GM13976 (cell line): ENCODE results near the gene OR52E1.

Experiments used
- DNase-seq: peaks from one replicate; pipeline ENCODE4 v3.0.0; 2012; ENCODE audit warnings: low spot score
- in situ Hi-C: fragments of 300-500 bp; cut with MboI; formaldehyde crosslinking; loops from one replicate; pipeline ENCODE4 v1.12.0; 2022; ENCODE audit warnings: low sequenced_read_pairs, mixed read lengths, inconsistent platforms; ENCODE audit not compliant: unreplicated experiment
- TF ChIP-seq, protein P1 (sequence below): IDR thresholded peaks from 2 replicates; pipeline ENCODE4 v1.5.1; 2012; ENCODE audit warnings: borderline replicate concordance, mild to moderate bottlenecking; ENCODE audit not compliant: insufficient read depth; ENCODE audit errors: extremely low read depth, missing control alignments, control extremely low read depth

The OR52E1 gene

DNA sequence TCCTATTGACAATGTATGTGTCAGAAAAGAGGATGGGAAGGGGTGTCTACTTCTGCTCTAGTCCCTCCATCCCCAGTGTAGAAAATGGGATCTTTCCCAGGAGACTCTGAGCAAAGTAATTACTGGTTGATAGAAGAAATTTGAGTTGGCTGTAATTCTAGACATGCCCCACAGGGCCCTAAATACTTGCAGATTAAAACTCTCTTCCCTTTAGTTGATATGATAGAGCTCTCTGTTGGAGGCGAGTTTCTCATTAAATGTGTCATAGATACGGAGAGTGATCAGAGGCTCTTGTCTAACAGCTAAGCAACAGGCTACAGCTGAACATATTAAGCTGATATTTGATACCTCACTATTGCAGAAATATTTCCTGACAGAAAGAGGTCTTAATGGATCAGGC, 32.9 kb downstream of the OR52E1 start:
- in situ Hi-C loops: no loop called here
- DNase-seq: no peak
- TF ChIP-seq, protein P1, sequence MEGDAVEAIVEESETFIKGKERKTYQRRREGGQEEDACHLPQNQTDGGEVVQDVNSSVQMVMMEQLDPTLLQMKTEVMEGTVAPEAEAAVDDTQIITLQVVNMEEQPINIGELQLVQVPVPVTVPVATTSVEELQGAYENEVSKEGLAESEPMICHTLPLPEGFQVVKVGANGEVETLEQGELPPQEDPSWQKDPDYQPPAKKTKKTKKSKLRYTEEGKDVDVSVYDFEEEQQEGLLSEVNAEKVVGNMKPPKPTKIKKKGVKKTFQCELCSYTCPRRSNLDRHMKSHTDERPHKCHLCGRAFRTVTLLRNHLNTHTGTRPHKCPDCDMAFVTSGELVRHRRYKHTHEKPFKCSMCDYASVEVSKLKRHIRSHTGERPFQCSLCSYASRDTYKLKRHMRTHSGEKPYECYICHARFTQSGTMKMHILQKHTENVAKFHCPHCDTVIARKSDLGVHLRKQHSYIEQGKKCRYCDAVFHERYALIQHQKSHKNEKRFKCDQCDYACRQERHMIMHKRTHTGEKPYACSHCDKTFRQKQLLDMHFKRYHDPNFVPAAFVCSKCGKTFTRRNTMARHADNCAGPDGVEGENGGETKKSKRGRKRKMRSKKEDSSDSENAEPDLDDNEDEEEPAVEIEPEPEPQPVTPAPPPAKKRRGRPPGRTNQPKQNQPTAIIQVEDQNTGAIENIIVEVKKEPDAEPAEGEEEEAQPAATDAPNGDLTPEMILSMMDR: no peak

DNA sequence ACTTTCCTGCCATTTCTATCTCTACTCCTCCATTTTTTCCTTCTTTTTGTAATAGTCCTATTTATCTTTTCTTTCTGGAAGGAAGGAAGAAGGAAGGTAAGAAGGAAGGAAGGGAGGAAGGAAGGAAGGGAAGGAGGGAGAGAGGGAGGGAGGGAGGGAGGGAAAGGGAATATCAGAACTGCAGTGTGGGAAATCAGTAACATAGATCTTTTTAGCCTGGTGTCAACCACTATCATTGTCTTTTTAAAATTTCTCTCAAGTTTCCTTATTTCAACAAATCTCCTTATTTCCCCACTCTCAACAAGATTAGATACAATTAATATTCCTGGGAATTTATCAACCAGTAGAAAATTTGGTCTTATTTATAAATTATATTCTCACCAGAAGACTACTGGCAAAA, 33.7 kb downstream of the OR52E1 start:
- TF ChIP-seq, protein P1: no peak
- in situ Hi-C loops: no loop called here
- no peak for DNase-seq

DNA sequence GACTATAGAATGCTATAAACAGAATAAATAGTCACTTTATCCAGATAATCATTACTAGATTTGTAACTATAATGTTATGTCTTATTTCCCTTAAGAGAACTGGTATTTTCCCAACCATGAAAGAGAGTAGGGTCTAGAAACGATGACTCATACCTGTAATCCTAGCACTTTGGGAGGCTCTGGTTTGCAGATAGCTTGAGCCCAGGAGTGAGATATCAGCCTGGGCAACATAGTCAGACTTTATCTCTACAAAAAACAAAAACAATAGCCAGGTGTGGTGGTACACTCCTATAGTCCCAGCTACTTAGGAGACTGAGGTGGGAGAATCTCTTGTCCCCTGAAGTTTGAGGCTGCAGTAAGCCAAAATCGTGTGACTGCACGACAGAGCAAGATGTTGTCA, 37.9 kb downstream of the OR52E1 start:
- TF ChIP-seq, protein P1: no peak
- no peak for DNase-seq
- in situ Hi-C loops: no loop called here

DNA sequence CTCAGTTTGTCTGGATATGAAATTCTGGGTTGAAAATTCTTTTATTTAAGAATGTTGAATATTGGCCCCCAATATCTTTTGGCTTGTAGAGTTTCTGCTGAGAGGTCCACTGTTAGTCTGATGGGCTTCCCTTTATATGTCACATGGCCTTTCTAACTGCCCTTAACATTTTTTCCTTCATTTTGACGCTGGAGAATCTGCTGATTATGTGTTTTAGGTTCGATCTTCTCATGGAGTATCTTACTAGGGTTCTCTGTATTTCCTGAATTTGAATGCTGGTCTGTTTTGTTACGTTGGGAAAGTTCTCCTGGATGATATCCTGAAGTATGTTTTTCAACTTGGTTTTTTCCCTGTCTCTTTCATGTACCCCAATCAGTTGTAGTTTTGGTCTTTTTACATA, 46.0 kb downstream of the OR52E1 start:
- DNase-seq: no peak
- in situ Hi-C loops: no loop called here
- TF ChIP-seq, protein P1: no peak

DNA sequence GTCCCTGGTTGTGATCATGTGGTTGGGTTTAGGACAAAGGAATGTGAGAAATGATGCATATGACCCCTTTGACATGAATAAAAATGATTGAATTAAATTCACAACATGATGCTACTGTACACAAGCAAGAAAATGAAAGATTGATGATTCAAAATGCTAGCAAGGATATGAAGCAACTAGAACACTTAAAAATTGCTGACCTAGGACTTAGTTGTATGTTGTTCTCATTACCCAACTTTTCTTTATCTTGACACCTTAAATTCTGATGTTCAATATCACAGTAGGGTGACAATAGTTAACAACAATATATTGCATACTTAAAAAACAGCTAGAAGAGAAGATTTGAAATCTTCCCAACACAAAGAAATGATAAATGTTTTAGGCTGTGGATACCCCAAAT, 48.2 kb downstream of the OR52E1 start:
- TF ChIP-seq, protein P1: no peak
- in situ Hi-C loops: no loop called here
- DNase-seq: no peak

DNA sequence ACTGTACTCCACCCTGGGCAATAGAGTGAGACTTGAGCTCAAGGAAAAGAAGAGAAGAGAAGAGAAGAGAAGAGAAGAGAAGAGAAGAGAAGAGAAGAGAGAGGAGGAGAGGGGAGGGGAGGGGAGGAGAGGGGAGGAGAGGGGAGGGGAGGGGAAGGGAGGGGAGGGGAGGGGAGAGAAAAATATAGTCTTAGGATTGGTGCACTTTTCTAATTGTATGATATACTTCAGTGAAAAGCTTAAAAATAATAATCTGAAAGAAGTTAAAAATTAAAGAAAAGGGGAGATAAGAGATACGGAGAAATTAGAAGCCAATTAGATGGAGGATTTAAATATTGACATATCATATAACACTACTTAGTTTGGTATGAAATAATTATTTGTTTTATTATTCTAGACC, 49.5 kb downstream of the OR52E1 start:
- in situ Hi-C loops: no loop called here
- no peak for DNase-seq
- TF ChIP-seq, protein P1: no peak
